ENCODE data around the gene CNTROB.

CNTROB gene

DNA sequence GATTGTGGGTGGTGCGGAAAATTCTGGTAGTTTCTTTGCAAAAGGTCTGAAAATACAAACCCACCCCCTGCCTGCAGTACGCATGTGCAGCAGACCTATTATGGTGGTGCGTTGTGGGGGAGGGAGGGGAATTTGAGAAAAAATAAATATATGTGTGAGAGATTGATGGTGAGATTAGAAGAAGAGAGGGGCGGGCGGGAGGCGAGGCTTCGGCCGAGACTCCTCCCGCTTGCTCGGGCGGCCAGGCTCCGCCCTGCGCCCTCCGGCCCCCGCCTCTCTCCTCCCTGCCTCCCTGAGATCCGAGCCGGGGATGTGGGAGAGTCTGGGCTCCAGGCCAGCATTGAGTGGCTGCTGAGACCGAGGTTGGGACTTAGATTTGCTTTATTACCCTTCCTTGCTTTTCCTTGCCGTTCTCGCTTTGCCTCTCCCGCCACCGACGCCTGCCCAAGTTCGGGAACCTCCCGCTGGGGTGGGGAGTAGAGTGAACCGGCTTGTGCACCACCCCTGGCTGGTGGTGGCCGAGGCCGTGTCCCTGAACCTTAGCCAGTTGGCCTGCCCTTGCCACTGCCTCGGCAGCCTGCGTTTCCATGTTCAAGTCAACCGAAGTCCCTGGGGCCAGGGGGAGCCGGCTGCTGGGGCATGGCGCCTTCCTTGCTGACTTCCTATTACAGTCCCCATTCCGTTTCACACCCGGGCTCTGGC lies 44.4 kb upstream of the CNTROB start (continued):
- TF ChIP-seq, protein P1, sequence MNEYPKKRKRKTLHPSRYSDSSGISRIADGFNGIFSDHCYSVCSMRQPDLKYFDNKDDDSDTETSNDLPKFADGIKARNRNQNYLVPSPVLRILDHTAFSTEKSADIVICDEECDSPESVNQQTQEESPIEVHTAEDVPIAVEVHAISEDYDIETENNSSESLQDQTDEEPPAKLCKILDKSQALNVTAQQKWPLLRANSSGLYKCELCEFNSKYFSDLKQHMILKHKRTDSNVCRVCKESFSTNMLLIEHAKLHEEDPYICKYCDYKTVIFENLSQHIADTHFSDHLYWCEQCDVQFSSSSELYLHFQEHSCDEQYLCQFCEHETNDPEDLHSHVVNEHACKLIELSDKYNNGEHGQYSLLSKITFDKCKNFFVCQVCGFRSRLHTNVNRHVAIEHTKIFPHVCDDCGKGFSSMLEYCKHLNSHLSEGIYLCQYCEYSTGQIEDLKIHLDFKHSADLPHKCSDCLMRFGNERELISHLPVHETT (tag by site-specific recombination; IDR thresholded peaks at IDR 0.05) = 0 out of 2 replicates have a peak, but pooled peaks have one; percentile 37
- TF ChIP-seq ZNF366 (tag by site-specific recombination; conservative IDR thresholded peaks at IDR 0.05) = peak; percentile 95
- no peak for TF ChIP-seq ZNF776 (tag by site-specific recombination; IDR thresholded peaks at IDR 0.05; ENCODE audit: borderline replicate concordance)
- TF ChIP-seq SP2 (tag by site-specific recombination; IDR thresholded peaks at IDR 0.05) = peak; percentile 86
- peak; percentile 72; the same call in 1 of the 2 replicates for TF ChIP-seq ZEB2 (tag by site-specific recombination; IDR thresholded peaks at IDR 0.05)
- peak; percentile 75 for TF ChIP-seq KLF8 (tag by site-specific recombination; IDR thresholded peaks at IDR 0.05)
- TF ChIP-seq ZNF658 (tag by site-specific recombination; IDR thresholded peaks at IDR 0.05) = no peak
- TF ChIP-seq, protein P2, sequence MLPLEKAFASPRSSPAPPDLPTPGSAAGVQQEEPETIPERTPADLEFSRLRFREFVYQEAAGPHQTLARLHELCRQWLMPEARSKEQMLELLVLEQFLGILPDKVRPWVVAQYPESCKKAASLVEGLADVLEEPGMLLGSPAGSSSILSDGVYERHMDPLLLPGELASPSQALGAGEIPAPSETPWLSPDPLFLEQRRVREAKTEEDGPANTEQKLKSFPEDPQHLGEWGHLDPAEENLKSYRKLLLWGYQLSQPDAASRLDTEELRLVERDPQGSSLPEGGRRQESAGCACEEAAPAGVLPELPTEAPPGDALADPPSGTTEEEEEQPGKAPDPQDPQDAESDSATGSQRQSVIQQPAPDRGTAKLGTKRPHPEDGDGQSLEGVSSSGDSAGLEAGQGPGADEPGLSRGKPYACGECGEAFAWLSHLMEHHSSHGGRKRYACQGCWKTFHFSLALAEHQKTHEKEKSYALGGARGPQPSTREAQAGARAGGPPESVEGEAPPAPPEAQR (tag by site-specific recombination; IDR thresholded peaks at IDR 0.05) = no peak
- TF ChIP-seq KLF16 (tag by site-specific recombination; IDR thresholded peaks at IDR 0.05) = 0 out of 2 replicates have a peak, but pooled peaks have one; percentile 33
- peak; percentile 87 for TF ChIP-seq ZNF501 (tag by site-specific recombination; IDR thresholded peaks at IDR 0.05)

DNA sequence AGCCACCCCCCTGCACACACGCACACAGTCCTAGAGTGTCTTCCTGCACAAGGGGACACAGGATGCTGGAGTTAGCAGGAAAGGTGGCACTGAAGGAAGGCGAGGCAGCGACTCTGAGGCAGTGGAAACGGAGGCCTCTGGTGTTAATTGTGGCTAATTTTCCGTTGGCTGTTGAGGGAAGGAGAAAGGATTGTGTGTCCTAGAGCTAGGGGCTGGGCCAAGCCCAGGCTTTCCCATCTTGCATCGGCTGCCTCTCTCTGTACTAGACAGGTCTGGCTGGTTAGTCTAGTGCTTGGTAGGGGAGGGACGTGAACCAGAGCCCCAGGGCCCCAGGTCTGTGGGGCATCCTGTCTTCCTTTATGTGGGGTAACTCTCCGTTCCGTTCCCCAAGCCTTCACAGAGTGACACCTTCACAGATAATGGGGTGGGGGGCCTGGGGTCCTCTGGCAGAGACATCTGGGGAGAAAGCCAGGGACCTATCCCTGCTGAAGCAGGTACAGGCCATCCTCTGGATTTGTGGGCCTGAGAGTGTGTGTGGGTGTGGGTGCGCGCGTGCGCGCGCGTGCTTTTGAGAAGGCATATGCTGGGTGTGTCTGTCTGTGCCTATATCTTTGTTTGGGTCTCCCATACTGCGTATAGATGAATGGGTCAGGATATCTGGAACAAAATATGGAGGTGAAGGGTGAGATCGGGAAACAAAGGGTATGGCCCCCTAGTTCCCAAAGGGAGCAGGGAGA lies 43.7 kb upstream of the CNTROB start, which contains the start of gene CHD3:
CHD3 (plus strand) TSS at position 606 of the 737 bp plus-strand sequence. CDS start 212 bp downstream, outside the sequence.
- POLR2A ChIA-PET = interaction anchor here (1.1 to 1.6 kb wide), 3 partner anchors 22 to 43 kb away, joined by 3 to 8 read pairs (median 4); partner anchors contain the start of genes CNTROB, NAA38 and TRAPPC1
- no peaks in the 10 kb centered on the region for H3K9me3 ChIP-seq (ENCODE audit: control insufficient read depth, insufficient read depth, low read depth, low read length)
- peak within 1 kb of the TSS; percentile 100 for H3K27ac ChIP-seq (ENCODE audit: extremely low read depth, low read depth, low read length)
- H3K4me1 ChIP-seq (ENCODE audit: control insufficient read depth, insufficient read depth, low read length) = peaks cover 30% of the 10 kb centered on the region
- CTCF ChIA-PET = interaction anchor here (0.6 to 2.4 kb wide), 10 partner anchors 10 to 173 kb away, joined by 3 to 8 read pairs (median 4); partner anchors contain the start of gene GUCY2D
- peak within 1 kb of the TSS; percentile 46 for H3K4me3 ChIP-seq (ENCODE audit: low read depth, low read length)
- peaks cover 30 to 33% of the 10 kb centered on the region in 2 experiments for H3K36me3 ChIP-seq (ENCODE audit: control insufficient read depth in 2 of 2, insufficient read depth in 1 of 2, low read length in 2 of 2)
- TF ChIP-seq, protein P3, sequence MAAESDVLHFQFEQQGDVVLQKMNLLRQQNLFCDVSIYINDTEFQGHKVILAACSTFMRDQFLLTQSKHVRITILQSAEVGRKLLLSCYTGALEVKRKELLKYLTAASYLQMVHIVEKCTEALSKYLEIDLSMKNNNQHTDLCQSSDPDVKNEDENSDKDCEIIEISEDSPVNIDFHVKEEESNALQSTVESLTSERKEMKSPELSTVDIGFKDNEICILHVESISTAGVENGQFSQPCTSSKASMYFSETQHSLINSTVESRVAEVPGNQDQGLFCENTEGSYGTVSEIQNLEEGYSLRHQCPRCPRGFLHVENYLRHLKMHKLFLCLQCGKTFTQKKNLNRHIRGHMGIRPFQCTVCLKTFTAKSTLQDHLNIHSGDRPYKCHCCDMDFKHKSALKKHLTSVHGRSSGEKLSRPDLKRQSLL (tag by site-specific recombination; IDR thresholded peaks at IDR 0.05) = peak; percentile 59; the same call in 1 of the 2 replicates
- TF ChIP-seq ZFHX2 (tag by site-specific recombination; conservative IDR thresholded peaks at IDR 0.05) (peak; percentile 10; the same call in 1 of the 2 replicates), ZBTB20 (tag by site-specific recombination; IDR thresholded peaks at IDR 0.05) (peak; percentile 67), ZNF561 (tag by site-specific recombination; IDR thresholded peaks at IDR 0.05; ENCODE audit: borderline replicate concordance) (0 out of 2 replicates have a peak, but pooled peaks have one; percentile 37), ZBTB17 (tag by site-specific recombination; IDR thresholded peaks at IDR 0.05) (peak; percentile 69; the same call in 1 of the 2 replicates), ZNF223 (tag by site-specific recombination; IDR thresholded peaks at IDR 0.05) (0 out of 2 replicates have a peak, but pooled peaks have one; percentile 34), ZNF433 (tag by site-specific recombination; IDR thresholded peaks at IDR 0.05; ENCODE audit: low read depth) (no peak), ZNF335 (tag by site-specific recombination; conservative IDR thresholded peaks at IDR 0.05) (0 out of 2 replicates have a peak, but pooled peaks have one; percentile 9)
- TF ChIP-seq, protein P4, sequence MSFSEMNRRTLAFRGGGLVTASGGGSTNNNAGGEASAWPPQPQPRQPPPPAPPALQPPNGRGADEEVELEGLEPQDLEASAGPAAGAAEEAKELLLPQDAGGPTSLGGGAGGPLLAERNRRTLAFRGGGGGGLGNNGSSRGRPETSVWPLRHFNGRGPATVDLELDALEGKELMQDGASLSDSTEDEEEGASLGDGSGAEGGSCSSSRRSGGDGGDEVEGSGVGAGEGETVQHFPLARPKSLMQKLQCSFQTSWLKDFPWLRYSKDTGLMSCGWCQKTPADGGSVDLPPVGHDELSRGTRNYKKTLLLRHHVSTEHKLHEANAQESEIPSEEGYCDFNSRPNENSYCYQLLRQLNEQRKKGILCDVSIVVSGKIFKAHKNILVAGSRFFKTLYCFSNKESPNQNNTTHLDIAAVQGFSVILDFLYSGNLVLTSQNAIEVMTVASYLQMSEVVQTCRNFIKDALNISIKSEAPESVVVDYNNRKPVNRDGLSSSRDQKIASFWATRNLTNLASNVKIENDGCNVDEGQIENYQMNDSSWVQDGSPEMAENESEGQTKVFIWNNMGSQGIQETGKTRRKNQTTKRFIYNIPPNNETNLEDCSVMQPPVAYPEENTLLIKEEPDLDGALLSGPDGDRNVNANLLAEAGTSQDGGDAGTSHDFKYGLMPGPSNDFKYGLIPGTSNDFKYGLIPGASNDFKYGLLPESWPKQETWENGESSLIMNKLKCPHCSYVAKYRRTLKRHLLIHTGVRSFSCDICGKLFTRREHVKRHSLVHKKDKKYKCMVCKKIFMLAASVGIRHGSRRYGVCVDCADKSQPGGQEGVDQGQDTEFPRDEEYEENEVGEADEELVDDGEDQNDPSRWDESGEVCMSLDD (tag by site-specific recombination; IDR thresholded peaks at IDR 0.05) = peak; percentile 9; the same call in 1 of the 2 replicates
- TF ChIP-seq, protein P5, sequence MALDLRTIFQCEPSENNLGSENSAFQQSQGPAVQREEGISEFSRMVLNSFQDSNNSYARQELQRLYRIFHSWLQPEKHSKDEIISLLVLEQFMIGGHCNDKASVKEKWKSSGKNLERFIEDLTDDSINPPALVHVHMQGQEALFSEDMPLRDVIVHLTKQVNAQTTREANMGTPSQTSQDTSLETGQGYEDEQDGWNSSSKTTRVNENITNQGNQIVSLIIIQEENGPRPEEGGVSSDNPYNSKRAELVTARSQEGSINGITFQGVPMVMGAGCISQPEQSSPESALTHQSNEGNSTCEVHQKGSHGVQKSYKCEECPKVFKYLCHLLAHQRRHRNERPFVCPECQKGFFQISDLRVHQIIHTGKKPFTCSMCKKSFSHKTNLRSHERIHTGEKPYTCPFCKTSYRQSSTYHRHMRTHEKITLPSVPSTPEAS (tag by site-specific recombination; IDR thresholded peaks at IDR 0.05) = 0 out of 2 replicates have a peak, but pooled peaks have one; percentile 3
- TF ChIP-seq, protein P6, sequence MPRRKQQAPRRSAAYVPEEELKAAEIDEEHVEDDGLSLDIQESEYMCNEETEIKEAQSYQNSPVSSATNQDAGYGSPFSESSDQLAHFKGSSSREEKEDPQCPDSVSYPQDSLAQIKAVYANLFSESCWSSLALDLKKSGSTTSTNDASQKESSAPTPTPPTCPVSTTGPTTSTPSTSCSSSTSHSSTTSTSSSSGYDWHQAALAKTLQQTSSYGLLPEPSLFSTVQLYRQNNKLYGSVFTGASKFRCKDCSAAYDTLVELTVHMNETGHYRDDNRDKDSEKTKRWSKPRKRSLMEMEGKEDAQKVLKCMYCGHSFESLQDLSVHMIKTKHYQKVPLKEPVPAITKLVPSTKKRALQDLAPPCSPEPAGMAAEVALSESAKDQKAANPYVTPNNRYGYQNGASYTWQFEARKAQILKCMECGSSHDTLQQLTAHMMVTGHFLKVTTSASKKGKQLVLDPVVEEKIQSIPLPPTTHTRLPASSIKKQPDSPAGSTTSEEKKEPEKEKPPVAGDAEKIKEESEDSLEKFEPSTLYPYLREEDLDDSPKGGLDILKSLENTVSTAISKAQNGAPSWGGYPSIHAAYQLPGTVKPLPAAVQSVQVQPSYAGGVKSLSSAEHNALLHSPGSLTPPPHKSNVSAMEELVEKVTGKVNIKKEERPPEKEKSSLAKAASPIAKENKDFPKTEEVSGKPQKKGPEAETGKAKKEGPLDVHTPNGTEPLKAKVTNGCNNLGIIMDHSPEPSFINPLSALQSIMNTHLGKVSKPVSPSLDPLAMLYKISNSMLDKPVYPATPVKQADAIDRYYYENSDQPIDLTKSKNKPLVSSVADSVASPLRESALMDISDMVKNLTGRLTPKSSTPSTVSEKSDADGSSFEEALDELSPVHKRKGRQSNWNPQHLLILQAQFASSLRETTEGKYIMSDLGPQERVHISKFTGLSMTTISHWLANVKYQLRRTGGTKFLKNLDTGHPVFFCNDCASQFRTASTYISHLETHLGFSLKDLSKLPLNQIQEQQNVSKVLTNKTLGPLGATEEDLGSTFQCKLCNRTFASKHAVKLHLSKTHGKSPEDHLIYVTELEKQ (tag by site-specific recombination; IDR thresholded peaks at IDR 0.05; ENCODE audit: borderline replicate concordance) = no peak

Measured in HEK293 (cell line).